ENCODE data around the gene PATJ.
"Not testable (repeated sequence)": the region's sequence is repeated elsewhere in the genome, so short reads cannot be mapped to it uniquely, and the experiment has no call there.

The PATJ gene

GRCh38 chr1:61951731-61952580 lies 209.7 kb downstream of the PATJ start:
- no peak for DNase-seq

DNA sequence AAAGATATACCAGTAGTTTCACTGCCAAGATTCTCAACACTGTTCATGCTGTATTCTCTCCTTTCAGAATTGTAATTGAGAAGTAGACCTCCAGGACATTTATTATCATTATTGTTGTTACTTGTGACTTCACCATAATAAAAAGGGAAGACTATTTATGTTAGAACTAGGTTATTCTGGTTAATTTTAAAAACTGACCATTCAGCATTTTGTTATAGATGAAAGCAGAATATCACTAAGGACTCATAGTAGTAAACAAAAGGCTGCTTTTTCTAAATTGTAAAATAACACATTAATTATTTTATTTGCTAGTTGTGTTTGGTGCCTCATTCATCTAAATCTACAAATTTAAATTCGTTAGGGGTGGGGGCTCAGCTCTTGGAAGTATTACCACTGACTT lies 210.4 kb downstream of the PATJ start:
- no peak for DNase-seq

GRCh38 chr1:61953076-61953789 lies 211.0 kb downstream of the PATJ start:
- DNase-seq = no peak

GRCh38 chr1:61953790-61954150 lies 211.5 kb downstream of the PATJ start:
- no peak for DNase-seq

- no peak for DNase-seq
Measured at GRCh38 chr1:61955261-61955660, 213.0 kb downstream of the PATJ start.

- DNase-seq = no peak
Measured at GRCh38 chr1:61956016-61956645, 213.9 kb downstream of the PATJ start.

- DNase-seq = no peak
Measured at GRCh38 chr1:61956784-61957183, 214.5 kb downstream of the PATJ start.

DNA sequence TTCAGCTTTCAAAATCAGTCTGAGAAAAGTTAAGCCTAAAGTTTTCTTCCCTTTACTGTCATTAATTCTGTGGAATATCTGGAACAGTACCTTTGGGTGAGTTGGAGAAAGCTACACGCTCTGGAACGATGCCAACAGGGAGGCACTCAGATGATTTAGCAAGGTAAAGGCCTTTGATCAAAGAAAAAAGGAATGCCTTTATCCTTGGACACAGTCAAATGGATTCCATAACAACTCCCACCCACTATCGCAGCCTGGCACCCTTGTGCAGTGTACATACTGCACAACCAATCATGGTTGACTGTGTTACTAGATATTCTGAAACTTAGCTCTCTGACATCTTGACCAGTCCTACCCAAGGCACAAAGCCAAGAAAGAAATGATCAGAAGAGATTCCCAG lies 218.7 kb downstream of the PATJ start:
- DNase-seq = no peak

GRCh38 chr1:61962631-61963030 lies 220.4 kb downstream of the PATJ start:
- no peak for DNase-seq

GRCh38 chr1:61966450-61967225 lies 224.4 kb downstream of the PATJ start:
- DNase-seq = not testable (repeated sequence)

GRCh38 chr1:61967750-61968149 lies 225.5 kb downstream of the PATJ start:
- no peak for DNase-seq

DNA sequence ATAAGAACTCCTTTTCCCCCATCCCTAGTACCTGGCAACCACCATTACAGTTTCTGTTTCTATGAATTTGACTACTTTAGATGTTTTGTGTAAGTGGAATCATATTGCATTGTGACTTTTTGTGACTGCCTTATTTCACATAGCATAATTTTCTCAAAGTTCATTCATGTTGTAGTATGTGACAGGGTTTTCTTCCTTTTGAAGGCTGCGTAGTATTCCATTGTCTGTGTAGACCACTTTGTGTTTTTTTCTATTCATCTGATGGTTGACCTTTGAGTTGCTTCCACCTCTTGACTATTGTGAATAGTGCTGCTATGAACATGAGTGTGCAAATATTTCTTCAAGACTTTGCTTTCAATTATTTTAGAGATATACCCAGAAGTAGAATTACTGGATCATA lies 226.6 kb downstream of the PATJ start:
- no peak for DNase-seq

GRCh38 chr1:61973100-61973837 lies 231.0 kb downstream of the PATJ start:
- DNase-seq = no peak

DNA sequence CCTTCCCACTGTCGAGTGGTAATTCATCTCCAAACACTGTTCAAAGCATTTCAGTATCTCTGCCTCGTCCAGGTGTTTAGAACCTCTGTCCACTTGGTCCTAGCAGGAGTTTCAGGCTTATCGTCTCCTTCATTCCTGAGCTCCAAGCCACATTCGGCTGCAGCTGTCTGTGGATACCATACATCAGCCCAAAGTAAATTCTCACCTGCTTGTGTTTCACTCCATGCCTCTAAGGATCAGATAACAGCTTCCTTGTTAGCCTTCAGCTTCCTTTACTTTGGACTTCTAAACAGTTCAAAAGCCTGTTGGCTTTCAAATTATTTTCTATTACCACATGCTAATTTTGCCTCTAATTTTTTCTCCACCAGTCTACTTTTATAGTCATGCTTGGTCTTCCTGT lies 233.4 kb downstream of the PATJ start:
- no peak for DNase-seq

DNA sequence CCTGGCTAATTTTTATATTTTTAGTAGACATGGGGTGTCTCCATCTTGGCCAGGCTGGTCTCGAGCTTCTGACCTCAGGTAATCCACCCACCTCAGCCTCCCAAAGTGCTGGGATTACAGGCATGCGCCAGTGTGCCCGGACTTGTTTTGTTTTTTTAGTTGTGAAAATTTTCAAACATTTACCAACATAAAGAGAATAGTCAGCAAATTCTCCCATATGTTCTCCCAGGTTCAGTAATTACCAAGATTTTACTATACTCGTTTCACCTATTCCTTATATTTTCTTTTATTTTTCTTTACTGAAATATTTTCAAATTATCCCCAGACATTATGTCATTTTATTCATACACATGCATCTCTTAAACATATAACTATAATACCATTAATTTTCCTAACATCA lies 234.3 kb downstream of the PATJ start:
- no peak for DNase-seq

GRCh38 chr1:61978796-61979195 lies 236.5 kb downstream of the PATJ start:
- no peak for DNase-seq

DNA sequence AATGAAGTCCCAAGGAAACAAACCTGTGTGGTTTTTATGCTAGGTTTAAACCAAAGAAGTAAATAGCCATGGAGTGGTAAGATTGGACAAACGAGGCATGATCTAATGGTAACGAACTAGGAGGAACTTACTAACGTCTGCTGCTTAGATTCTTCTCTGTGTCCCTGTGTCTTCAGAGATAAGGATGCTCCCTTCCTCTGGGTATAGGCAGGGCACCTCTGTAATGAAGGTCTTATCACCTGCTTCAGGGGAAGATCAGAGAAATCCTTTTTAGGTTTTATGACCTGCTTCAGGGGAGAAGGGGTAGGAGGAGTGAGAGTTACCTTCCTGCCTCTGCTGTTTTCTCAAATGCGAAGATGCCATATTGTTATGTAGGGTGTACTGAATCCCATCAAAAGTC lies 237.4 kb downstream of the PATJ start:
- no peak for DNase-seq

GRCh38 chr1:61980561-61980960 lies 238.3 kb downstream of the PATJ start:
- DNase-seq = no peak

GRCh38 chr1:61981870-61982660 lies 239.8 kb downstream of the PATJ start:
- DNase-seq = no peak

DNA sequence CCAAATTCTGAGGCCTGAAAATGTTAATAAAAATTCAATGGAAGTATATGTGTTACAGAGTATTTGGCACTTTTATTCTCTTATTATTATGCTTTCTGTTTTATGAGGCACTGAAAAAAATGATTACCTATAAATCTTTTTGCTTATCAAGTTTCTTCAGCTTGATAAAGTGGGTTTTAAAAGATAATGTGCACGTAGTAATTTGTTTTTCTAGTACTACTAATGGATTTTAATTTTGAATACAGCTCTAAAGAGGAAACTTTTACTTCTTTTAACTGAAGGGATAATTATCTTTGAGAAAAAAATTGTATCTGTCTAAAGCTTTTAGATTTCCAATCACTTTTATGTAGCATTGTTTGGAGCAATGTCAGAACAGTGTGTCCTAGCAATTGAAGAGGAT lies 241.0 kb downstream of the PATJ start:
- DNase-seq = no peak

DNA sequence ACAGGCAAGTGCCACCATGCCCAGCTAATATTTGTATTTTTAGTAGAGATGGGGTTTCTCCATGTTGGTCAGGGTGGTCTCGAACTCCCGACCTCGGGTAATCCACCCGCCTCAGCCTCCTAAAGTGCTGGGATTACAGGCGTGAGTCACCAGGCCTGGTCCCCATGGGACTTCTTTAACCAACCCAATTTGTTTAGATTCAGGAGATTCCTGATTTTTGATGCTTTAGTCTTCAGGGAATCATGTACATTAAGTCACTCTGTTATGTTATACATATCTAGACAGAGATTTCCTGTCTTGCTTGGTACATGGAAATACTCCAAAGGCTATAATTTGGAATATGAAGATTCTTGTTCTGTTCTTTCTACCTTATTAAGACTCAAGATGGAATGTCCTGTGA lies 250.0 kb downstream of the PATJ start:
- no peak for DNase-seq
